ENCODE results near the gene TXK.

DNA sequence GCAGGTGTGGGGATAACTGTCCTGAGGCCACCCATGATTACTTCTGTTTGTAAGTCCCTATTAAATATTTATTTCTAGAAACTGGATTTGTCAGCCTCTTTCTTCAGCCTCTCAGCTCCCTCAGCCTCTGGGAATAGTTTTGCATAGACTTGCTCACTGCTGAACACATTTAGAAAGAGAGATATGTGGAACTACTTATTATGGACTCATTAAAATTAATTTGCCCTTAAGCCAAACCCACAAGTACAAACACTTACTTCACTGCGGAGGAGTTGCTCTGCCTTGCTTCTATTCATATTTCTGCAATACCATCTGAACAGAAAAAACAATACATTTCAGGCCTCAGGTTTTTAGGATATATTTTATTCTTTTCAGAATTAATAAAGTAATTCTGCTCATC lies 22.4 kb upstream of the TXK start:
- TF ChIP-seq FOS (IDR thresholded peaks at IDR 0.05; ENCODE audit: borderline replicate concordance, extremely low read depth, insufficient read length) (no peak), GABPA (IDR thresholded peaks at IDR 0.05; ENCODE audit: low read depth) (no peak), STAT1 (conservative IDR thresholded peaks at IDR 0.05) (no peak), EP300 (IDR thresholded peaks at IDR 0.05; ENCODE audit: borderline replicate concordance in 1 of 2, control insufficient read depth in 1 of 2, low read depth in 2 of 2, low read length in 2 of 2) (no peak), POLR2A (IDR thresholded peaks at IDR 0.05; ENCODE audit: low read depth, low read length) (no peak), TBL1XR1 (IDR thresholded peaks at IDR 0.05; ENCODE audit: low read depth, low read length) (no peak), CBX3 (IDR thresholded peaks at IDR 0.05; ENCODE audit: borderline replicate concordance, low read depth) (no peak), TAF1 (IDR thresholded peaks at IDR 0.05; ENCODE audit: borderline replicate concordance, low read depth, low read length) (no peak)
- TF ChIP-seq, protein P1, sequence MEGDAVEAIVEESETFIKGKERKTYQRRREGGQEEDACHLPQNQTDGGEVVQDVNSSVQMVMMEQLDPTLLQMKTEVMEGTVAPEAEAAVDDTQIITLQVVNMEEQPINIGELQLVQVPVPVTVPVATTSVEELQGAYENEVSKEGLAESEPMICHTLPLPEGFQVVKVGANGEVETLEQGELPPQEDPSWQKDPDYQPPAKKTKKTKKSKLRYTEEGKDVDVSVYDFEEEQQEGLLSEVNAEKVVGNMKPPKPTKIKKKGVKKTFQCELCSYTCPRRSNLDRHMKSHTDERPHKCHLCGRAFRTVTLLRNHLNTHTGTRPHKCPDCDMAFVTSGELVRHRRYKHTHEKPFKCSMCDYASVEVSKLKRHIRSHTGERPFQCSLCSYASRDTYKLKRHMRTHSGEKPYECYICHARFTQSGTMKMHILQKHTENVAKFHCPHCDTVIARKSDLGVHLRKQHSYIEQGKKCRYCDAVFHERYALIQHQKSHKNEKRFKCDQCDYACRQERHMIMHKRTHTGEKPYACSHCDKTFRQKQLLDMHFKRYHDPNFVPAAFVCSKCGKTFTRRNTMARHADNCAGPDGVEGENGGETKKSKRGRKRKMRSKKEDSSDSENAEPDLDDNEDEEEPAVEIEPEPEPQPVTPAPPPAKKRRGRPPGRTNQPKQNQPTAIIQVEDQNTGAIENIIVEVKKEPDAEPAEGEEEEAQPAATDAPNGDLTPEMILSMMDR (IDR thresholded peaks at IDR 0.05 in 2 of 3, conservative IDR thresholded peaks at IDR 0.05 in 1 of 3; ENCODE audit: control insufficient read depth in 2 of 3, extremely low read depth in 1 of 3, insufficient read depth in 1 of 3, low read depth in 3 of 3, low read length in 3 of 3) = no peak
- TF ChIP-seq, protein P2, sequence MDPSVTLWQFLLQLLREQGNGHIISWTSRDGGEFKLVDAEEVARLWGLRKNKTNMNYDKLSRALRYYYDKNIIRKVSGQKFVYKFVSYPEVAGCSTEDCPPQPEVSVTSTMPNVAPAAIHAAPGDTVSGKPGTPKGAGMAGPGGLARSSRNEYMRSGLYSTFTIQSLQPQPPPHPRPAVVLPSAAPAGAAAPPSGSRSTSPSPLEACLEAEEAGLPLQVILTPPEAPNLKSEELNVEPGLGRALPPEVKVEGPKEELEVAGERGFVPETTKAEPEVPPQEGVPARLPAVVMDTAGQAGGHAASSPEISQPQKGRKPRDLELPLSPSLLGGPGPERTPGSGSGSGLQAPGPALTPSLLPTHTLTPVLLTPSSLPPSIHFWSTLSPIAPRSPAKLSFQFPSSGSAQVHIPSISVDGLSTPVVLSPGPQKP (IDR thresholded peaks at IDR 0.05; ENCODE audit: low read depth, low read length) = no peak

All from GM12878 (cell line).